Measurements from ENCODE around the gene PIGO.

- TF ChIP-seq NFE2L2 (IDR thresholded peaks at IDR 0.05; ENCODE audit: low read depth, low read length) (no peak), CTCF (conservative IDR thresholded peaks at IDR 0.05; ENCODE audit: low read depth, low read length) (no peak), BHLHE40 (IDR thresholded peaks at IDR 0.05; ENCODE audit: low read depth, low read length) (no peak), MAFK (IDR thresholded peaks at IDR 0.05; ENCODE audit: low read depth, low read length) (no peak), POLR2A (IDR thresholded peaks at IDR 0.05; ENCODE audit: low read depth, low read length) (no peak), SMC3 (IDR thresholded peaks at IDR 0.05; ENCODE audit: low read depth, low read length) (no peak), RAD21 (IDR thresholded peaks at IDR 0.05; ENCODE audit: low read length) (no peak), CEBPB (IDR thresholded peaks at IDR 0.05; ENCODE audit: low read depth, low read length) (no peak), CHD1 (IDR thresholded peaks at IDR 0.05; ENCODE audit: low read depth, low read length) (no peak), RFX5 (IDR thresholded peaks at IDR 0.05; ENCODE audit: low read depth, low read length) (no peak), USF2 (IDR thresholded peaks at IDR 0.05; ENCODE audit: low read depth, low read length) (no peak), MXI1 (IDR thresholded peaks at IDR 0.05; ENCODE audit: borderline replicate concordance, low read depth, low read length) (no peak), RCOR1 (IDR thresholded peaks at IDR 0.05; ENCODE audit: insufficient replicate concordance, low read length) (no peak), ELK1 (IDR thresholded peaks at IDR 0.05; ENCODE audit: borderline replicate concordance, low read depth, low read length) (no peak)
Observed at GRCh38 chr9:35054871-35055644, 41.3 kb downstream of the PIGO start.
